ENCODE data around the gene SLIT1. TPM values are rescaled to one million over a fixed set of nuclear protein-coding genes. Genes with fewer than 3 reads are reported as not detected.

The SLIT1 gene
- total RNA-seq, 1 donor from 2014 or later: 0.23 TPM

DNA sequence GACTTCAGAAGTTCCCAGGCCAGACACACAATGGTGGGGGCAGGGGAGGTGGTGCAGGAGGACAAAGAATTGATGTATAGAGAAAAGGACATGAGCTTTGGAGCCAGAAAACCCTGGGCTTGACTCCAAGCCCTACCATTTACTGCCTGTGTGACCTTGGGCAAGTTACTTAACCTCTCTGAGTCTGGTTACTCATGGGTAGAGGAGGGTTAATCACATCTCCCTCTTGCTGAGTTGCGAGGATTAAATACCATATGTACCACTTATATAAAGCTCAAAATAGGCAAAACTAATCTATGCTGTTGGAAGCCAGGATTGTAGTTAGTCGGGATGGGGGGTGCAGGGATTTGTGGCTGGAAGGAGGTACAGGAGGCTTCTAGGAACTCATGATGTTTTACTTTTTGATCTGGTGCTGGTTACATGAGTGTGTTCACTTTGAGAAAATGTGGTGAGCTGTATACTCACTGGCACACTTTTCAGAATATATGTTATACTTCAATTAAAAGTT lies 106.8 kb downstream of the SLIT1 start:
- Mint-ChIP-seq H3K9me3 (ENCODE audit: unreplicated experiment) (no peaks in the 10 kb centered on the region), H3K36me3 (ENCODE audit: low read depth, unreplicated experiment) (no peaks in the 10 kb centered on the region), H3K27ac (ENCODE audit: unreplicated experiment) (no peak overlapping the region), H3K4me1 (ENCODE audit: low read depth, unreplicated experiment) (no peaks in the 10 kb centered on the region), H3K27me3 (ENCODE audit: low read depth, unreplicated experiment) (peaks cover 69% of the 10 kb centered on the region), H3K4me3 (ENCODE audit: unreplicated experiment) (no peak overlapping the region)
- no peaks in the 10 kb centered on the region for H3K4me1 ChIP-seq (ENCODE audit: insufficient read depth, low read length)
- no peaks in the 10 kb centered on the region for H4K20me1 ChIP-seq (ENCODE audit: insufficient read depth, low read length)
- TF ChIP-seq, protein P1, sequence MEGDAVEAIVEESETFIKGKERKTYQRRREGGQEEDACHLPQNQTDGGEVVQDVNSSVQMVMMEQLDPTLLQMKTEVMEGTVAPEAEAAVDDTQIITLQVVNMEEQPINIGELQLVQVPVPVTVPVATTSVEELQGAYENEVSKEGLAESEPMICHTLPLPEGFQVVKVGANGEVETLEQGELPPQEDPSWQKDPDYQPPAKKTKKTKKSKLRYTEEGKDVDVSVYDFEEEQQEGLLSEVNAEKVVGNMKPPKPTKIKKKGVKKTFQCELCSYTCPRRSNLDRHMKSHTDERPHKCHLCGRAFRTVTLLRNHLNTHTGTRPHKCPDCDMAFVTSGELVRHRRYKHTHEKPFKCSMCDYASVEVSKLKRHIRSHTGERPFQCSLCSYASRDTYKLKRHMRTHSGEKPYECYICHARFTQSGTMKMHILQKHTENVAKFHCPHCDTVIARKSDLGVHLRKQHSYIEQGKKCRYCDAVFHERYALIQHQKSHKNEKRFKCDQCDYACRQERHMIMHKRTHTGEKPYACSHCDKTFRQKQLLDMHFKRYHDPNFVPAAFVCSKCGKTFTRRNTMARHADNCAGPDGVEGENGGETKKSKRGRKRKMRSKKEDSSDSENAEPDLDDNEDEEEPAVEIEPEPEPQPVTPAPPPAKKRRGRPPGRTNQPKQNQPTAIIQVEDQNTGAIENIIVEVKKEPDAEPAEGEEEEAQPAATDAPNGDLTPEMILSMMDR (IDR thresholded peaks at IDR 0.05; ENCODE audit: insufficient read depth, low read depth, low read length): no peak
- TF ChIP-seq EZH2 (IDR thresholded peaks at IDR 0.05; ENCODE audit: insufficient read depth, low read length): no peak
- H2AFZ ChIP-seq (ENCODE audit: low read depth, low read length): no peak overlapping the region
- H3K79me2 ChIP-seq (ENCODE audit: insufficient read depth, low read length): no peaks in the 10 kb centered on the region
- no peaks in the 10 kb centered on the region for H3K9me3 ChIP-seq (ENCODE audit: insufficient read depth, low read depth, low read length)
- no peak overlapping the region for H3K4me3 ChIP-seq (ENCODE audit: insufficient read depth, low read depth, low read length)
- FAIRE-seq (no peak), DNase-seq (ENCODE audit: low read depth) (no peak)
- no peak overlapping the region for H3K9ac ChIP-seq (ENCODE audit: low read length)
- peaks cover 34% of the 10 kb centered on the region for H3K27me3 ChIP-seq (ENCODE audit: insufficient read depth, low read length)
- no peak overlapping the region for H3K4me2 ChIP-seq (ENCODE audit: low read length)
- H3K36me3 ChIP-seq (ENCODE audit: insufficient read depth, low read length): no peaks in the 10 kb centered on the region
- H3K27ac ChIP-seq (ENCODE audit: low read depth, low read length): no peak overlapping the region

DNA sequence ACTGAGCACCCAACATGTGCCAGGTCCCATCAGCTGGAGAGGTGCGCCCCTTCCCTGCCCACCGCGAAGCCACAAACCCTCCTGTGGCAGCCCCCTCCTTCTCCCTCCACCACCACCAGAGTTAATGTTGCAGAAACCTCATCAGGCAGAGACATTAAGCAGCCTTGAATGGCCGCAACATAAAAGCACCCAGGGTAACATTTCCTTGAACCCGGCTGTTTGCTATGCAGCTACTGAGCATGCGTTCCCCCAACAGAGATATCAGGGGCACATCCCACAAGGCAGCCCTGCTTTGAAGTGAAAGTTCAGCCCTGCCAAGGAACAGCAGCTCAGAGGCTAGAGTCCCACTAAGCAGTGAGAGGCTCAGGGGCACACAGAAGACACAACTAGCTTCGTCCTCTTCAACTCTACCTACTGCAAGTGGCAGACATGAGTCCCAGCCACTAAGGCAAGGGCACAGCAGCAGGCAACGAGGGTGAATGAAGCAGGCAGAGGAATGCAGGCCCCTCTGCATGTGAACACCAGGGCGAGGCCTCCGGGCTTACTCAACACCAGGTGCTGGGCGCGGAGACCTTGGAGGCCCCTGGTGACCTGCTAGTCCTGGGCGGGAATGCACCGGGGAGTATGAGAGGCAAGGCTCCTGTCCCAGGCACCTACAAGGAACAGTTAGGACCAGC lies 107.4 kb downstream of the SLIT1 start:
- no peaks in the 10 kb centered on the region for H3K36me3 ChIP-seq (ENCODE audit: insufficient read depth, low read length)
- no peak overlapping the region for H3K9ac ChIP-seq (ENCODE audit: low read length)
- H3K27me3 Mint-ChIP-seq (ENCODE audit: low read depth, unreplicated experiment): peaks cover 69% of the 10 kb centered on the region
- H3K9me3 ChIP-seq (ENCODE audit: insufficient read depth, low read depth, low read length): no peaks in the 10 kb centered on the region
- DNase-seq (ENCODE audit: low read depth) (no peak), FAIRE-seq (no peak)
- no peaks in the 10 kb centered on the region for H3K9me3 Mint-ChIP-seq (ENCODE audit: unreplicated experiment)
- H3K36me3 Mint-ChIP-seq (ENCODE audit: low read depth, unreplicated experiment): no peaks in the 10 kb centered on the region
- H3K4me1 ChIP-seq (ENCODE audit: insufficient read depth, low read length): no peaks in the 10 kb centered on the region
- H3K4me2 ChIP-seq (ENCODE audit: low read length): no peak overlapping the region
- H3K79me2 ChIP-seq (ENCODE audit: insufficient read depth, low read length): no peaks in the 10 kb centered on the region
- H3K27ac ChIP-seq (ENCODE audit: low read depth, low read length): no peak overlapping the region
- no peak overlapping the region for H3K4me3 ChIP-seq (ENCODE audit: insufficient read depth, low read depth, low read length)
- no peak overlapping the region for H3K4me3 Mint-ChIP-seq (ENCODE audit: unreplicated experiment)
- no peaks in the 10 kb centered on the region for H4K20me1 ChIP-seq (ENCODE audit: insufficient read depth, low read length)
- TF ChIP-seq EZH2 (IDR thresholded peaks at IDR 0.05; ENCODE audit: insufficient read depth, low read length): no peak
- TF ChIP-seq, protein P1 (IDR thresholded peaks at IDR 0.05; ENCODE audit: insufficient read depth, low read depth, low read length): no peak
- H3K27ac Mint-ChIP-seq (ENCODE audit: unreplicated experiment): no peak overlapping the region
- H3K4me1 Mint-ChIP-seq (ENCODE audit: low read depth, unreplicated experiment): no peaks in the 10 kb centered on the region
- H3K27me3 ChIP-seq (ENCODE audit: insufficient read depth, low read length): peaks cover 38% of the 10 kb centered on the region
- H2AFZ ChIP-seq (ENCODE audit: low read depth, low read length): no peak overlapping the region

DNA sequence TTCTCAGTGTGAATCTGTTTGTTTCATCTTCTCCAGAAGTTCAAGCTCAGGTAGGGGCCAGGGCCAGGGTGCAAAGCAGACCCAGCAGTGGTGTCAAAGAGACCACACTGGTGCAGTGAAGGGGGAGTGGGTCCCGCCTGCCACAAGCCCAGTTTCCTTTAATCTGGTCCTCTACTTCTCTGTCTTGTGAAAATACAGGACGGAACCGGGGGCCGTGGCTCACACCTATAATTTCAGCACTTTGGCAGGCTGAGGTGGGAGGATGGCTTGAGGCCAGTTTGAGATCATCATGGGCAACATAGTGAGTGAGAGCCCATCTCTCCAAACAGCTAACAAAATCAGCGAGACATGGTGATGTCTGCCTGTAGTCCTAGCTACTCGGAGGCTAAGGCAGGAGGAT lies 109.0 kb downstream of the SLIT1 start:
- DNase-seq (ENCODE audit: low read depth) (no peak), FAIRE-seq (no peak)
- Histone ChIP-seq H3K4me3 (ENCODE audit: insufficient read depth, low read depth, low read length) (no peak overlapping the region), H3K4me2 (ENCODE audit: low read length) (no peak overlapping the region), H3K27ac (ENCODE audit: low read depth, low read length) (no peak overlapping the region), H3K9ac (ENCODE audit: low read length) (no peak overlapping the region), H3K9me3 (ENCODE audit: insufficient read depth, low read depth, low read length) (no peaks in the 10 kb centered on the region), H3K27me3 (ENCODE audit: insufficient read depth, low read length) (peaks cover 50% of the 10 kb centered on the region), H3K79me2 (ENCODE audit: insufficient read depth, low read length) (no peaks in the 10 kb centered on the region), H3K36me3 (ENCODE audit: insufficient read depth, low read length) (no peaks in the 10 kb centered on the region), H2AFZ (ENCODE audit: low read depth, low read length) (no peak overlapping the region), H3K4me1 (ENCODE audit: insufficient read depth, low read length) (no peaks in the 10 kb centered on the region), H4K20me1 (ENCODE audit: insufficient read depth, low read length) (no peaks in the 10 kb centered on the region)
- H3K27ac Mint-ChIP-seq (ENCODE audit: unreplicated experiment): no peak overlapping the region
- H3K36me3 Mint-ChIP-seq (ENCODE audit: low read depth, unreplicated experiment): no peaks in the 10 kb centered on the region
- no peak overlapping the region for H3K4me3 Mint-ChIP-seq (ENCODE audit: unreplicated experiment)
- H3K4me1 Mint-ChIP-seq (ENCODE audit: low read depth, unreplicated experiment): no peaks in the 10 kb centered on the region
- TF ChIP-seq, protein P1 (IDR thresholded peaks at IDR 0.05; ENCODE audit: insufficient read depth, low read depth, low read length): no peak
- TF ChIP-seq EZH2 (IDR thresholded peaks at IDR 0.05; ENCODE audit: insufficient read depth, low read length): no peak
- no peaks in the 10 kb centered on the region for H3K9me3 Mint-ChIP-seq (ENCODE audit: unreplicated experiment)
- peaks cover 75% of the 10 kb centered on the region for H3K27me3 Mint-ChIP-seq (ENCODE audit: low read depth, unreplicated experiment)
